Stimulated activated CD4-positive, alpha-beta T cell treated with anti-CD3 and anti-CD28 coated beads, Interleukin-1b, Interleukin-23, amount 100 ng/mL, for 48 hours (primary cell): ENCODE measurements around the gene PCBP4.

Experiments used
- DNase-seq: peaks from one replicate; pipeline ENCODE4 v3.0.0-alpha.2; 2020

The PCBP4 gene

GRCh38 chr3:51954713-51955112 is 12.5 kb downstream of the PCBP4 start:
- DNase-seq: no peak

DNA sequence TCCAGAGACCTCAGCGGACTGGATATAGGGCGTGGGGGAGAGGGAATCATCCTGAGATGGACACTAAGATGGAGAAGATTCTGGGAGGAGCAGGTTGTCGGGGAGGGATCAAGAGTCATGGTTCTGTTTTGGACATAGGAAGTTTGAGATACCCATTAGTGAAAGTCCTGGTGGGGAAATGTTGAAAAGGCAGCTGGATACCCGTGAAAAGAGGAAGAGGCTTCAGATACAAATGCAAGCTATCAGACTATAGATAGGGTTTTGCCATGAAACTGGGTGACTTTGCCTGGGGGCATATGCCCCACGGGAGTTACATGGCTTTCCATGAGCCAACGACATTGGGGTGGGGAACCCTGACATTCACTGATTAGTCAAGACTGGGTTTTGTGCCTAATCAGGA is 13.1 kb downstream of the PCBP4 start:
- DNase-seq: no peak

DNA sequence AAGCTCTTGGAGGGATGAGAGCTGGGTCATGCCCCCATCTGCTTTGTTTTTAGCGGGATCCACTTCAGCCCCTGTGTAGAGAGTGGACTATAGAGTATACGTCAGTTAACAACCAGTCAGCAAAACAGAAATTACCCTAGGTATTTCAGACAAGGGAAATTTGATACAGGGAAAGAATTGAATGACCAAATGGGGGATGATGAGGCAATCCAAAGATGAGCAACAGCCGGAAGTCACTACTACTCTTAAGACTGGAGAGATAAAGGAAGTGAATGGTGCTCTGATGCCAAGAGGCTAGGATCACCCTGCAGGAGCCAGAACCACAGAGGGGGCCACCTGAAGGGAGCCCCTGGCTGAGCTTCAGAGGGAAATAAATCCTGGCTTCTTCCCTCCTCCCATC is 13.8 kb downstream of the PCBP4 start:
- DNase-seq: no peak

DNA sequence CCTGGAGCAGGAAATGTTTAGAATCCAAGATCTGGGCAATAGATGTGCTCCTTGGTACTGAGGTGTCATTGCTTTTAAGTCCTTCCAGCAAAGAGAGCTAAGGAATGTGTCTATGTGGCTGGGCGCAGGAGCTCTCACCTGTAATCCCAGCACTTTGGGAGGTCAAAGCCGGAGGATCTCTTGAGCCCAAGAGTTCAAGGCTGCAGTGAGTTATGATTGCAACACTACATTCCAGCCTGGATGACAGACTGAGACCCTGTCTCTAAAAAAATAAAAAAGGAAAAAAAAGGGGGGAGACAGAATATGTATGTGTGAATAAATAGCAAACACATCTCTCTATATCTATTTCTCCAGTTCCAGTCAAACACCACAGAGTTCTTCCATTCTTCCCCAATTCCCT is 16.4 kb downstream of the PCBP4 start:
- no peak for DNase-seq

GRCh38 chr3:51949121-51949520 is 18.1 kb downstream of the PCBP4 start:
- DNase-seq: no peak

- DNase-seq: no peak
Observed at GRCh38 chr3:51948016-51948580, 19.2 kb downstream of the PCBP4 start.

- no peak for DNase-seq
Observed at GRCh38 chr3:51947215-51947900, 19.9 kb downstream of the PCBP4 start.

DNA sequence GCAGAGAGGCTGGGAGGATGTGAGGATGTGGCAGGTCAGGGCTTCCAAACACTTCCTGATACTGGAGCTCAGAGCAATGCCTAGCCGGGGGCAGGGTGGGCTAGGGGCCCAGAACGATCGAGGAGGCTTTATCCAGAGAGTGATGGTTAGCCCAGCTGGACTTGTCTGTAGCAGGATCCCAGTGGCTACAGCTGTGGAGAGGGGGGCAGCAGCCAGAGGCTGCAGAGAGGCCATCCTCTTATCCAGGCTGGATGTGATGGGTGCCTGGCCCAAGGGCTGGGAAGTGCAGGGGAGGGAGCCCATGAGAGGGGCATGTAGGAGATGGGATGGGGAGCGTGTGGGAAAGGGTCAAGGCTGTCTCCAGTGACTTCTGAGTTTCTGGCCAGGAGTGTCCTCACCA is 20.5 kb downstream of the PCBP4 start:
- no peak for DNase-seq

DNA sequence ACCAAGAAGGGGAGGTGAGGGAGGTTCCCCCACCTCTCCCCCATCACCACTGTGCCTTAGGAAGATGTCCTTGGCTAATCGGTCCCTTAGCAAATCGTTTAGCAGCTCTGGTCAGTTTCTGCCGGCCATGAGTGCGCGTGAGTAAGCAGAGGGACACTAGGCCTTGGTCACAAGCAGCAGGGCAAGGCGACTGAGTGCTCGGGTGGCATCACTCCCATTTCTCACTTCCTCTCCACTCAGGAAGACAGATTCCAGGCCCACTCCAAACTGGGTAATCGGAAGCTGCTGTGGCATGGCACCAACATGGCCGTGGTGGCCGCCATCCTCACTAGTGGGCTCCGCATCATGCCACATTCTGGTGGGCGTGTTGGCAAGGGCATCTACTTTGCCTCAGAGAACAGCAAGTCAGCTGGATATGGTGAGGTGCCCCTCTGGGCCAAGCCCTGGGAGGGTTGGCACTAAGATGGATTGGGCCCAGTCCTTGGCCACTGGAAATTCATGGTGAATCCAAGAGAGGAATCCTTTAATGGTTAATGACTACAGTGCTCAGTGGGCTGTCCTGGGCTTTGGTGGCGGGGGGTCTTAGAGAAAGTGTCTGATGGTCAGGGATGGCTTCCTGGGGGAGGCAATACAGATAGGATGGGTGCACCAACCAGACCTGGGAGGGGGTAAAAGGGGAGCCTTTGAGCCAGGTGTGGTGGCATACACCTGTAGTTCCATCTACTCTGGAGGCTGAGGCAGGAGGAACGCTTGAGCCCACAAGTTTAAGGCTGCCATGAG is 21.1 kb downstream of the PCBP4 start:
- no peak for DNase-seq

DNA sequence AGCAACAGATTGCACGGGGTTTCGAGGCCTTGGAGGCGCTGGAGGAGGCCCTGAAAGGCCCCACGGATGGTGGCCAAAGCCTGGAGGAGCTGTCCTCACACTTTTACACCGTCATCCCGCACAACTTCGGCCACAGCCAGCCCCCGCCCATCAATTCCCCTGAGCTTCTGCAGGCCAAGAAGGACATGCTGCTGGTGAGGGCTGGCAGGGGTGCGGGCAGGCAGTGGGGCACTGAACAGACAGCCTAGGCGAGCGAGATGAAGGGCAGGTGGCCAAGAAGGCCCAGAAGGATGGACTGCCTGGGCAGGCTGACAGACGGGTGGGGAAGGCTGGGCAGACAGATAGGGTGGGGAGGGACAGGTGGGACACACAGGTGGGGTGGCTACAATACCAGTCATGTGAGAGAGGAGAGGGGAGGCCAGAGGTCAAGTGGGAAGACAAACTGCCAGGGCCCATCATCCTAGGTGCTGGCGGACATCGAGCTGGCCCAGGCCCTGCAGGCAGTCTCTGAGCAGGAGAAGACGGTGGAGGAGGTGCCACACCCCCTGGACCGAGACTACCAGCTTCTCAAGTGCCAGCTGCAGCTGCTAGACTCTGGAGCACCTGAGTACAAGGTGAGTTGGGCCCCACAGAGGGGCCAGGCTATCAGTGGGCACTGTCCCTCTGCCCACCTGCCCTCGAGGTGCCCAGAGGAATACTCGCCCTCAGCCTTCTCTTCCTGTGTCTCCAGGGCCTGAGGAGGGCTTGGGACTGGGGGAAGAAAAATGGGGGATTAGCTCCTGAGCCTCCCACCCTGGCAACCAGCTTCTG is 22.0 kb downstream of the PCBP4 start:
- DNase-seq: no peak

DNA sequence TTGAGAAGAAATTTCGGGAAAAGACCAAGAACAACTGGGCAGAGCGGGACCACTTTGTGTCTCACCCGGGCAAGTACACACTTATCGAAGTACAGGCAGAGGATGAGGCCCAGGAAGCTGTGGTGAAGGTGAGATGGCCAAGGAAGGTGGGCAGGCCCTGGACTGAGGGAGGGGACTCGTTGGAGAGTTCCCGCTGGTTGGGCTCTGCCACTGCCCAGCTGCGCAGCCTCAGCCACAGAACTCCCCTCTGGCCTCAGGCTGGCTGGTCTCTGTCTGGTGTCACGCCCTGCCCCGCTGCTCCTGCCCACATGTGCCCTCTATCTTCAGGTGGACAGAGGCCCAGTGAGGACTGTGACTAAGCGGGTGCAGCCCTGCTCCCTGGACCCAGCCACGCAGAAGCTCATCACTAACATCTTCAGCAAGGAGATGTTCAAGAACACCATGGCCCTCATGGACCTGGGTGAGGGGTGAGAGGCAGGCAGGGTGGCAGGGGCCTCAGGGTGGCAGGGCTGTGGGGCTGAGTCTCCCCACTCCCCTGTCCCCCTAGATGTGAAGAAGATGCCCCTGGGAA is 22.7 kb downstream of the PCBP4 start:
- no peak for DNase-seq

DNA sequence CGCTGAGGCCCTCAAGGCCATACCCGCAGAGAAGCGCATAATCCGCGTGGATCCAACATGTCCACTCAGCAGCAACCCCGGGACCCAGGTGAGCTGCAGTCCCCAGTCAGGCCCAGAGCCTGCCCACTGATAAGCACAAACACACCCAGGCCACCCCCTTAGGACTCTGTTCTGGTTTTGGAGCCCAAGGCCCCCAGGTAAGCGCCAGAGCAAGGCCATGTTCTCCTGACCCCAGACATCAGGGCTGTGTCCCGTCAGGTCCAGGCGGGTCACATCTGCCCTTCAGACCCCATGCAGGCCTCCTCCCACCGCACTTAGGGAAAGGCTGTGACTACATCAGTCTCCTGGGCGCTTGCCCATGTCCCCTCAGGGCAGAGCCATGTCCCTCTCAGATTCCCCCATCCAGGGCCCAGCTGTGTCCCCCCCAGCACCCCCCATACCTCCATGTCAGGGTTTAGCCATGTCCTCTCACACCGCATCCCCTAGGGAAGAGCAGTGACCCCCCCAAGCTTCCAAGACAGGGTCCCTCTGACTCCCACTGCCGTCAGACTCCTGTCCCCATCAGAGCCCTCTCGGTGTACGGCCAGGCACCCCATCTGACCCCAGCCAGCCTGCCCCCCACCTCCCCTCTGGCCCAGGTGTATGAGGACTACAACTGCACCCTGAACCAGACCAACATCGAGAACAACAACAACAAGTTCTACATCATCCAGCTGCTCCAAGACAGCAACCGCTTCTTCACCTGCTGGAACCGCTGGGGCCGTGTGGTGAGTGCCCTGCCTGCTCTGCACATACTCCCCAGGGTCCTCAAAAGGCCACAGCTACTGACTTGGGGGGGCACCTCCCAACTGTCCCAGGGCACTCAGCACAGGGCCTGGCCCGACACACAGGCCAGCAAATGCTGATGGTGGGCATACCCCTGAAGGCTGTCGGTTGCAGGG is 23.5 kb downstream of the PCBP4 start:
- no peak for DNase-seq

DNA sequence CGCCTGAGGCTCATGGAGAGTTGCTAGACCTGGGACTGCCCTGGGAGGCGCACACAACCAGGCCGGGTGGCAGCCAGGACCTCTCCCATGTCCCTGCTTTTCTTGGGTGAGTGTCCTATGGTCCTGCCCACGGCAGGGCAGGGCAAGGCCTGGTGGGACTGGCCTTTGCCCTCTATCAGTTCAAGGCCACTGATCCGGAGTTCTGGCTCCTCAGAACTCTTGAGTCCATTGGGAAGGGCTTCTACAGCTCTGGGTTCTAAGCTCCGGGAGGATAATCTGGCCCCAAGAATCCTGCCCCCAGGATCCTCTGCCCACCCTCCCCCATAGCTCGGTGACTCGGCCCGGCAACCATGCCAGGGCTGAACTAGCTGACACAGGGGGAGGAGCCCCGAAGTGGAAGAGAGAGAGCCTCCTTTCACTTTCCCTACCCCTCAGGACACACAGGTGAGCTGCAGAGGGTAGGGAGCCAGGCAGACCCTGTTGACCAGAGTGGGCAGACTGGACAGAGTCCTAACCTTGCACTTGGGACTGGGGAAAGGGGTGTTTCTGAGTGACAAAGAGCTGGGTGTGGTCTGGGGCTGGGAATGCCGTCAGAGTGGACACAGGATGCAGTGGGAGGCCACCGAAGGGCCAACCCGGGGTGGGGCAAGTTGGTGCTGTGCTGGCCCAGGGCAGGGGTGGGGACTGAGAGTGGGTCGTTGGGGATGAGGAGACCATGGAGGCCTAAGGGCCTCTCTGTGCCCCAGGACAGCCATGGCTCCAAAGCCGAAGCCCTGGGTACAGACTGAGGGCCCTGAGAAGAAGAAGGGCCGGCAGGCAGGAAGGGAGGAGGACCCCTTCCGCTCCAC is 24.4 kb downstream of the PCBP4 start:
- peak; percentile 73 for DNase-seq

- peak; percentile 100 for DNase-seq
Observed at GRCh38 chr3:51941798-51942602, 25.3 kb downstream of the PCBP4 start, which contains the start of the genes PARP3 and RRP9. TSS of gene PARP3 (plus strand) at chr3:51942363. CDS start at chr3:51943356, 993 bp downstream. TSS of gene RRP9 (minus strand) at chr3:51941904. CDS start at chr3:51941867, 37 bp downstream.

DNA sequence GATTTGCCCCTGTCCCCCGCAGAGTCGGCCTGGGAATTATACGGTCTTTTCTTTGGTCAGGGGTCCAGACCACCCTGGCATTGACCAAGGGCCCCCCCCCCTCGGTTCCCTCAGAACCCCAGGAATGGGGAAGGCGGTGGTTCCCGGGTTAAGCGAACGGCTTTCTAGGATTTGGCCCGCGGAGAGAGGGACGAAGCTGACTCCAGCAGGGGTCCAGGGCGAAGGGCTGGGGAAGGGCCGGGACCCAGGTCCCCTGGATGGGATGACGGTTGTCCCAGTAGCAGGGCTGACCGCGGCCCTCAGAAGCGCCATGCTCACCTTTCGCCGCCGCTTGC is 25.8 kb downstream of the PCBP4 start:
- no peak for DNase-seq

GRCh38 chr3:51940648-51941462 is 26.4 kb downstream of the PCBP4 start:
- DNase-seq: no peak

DNA sequence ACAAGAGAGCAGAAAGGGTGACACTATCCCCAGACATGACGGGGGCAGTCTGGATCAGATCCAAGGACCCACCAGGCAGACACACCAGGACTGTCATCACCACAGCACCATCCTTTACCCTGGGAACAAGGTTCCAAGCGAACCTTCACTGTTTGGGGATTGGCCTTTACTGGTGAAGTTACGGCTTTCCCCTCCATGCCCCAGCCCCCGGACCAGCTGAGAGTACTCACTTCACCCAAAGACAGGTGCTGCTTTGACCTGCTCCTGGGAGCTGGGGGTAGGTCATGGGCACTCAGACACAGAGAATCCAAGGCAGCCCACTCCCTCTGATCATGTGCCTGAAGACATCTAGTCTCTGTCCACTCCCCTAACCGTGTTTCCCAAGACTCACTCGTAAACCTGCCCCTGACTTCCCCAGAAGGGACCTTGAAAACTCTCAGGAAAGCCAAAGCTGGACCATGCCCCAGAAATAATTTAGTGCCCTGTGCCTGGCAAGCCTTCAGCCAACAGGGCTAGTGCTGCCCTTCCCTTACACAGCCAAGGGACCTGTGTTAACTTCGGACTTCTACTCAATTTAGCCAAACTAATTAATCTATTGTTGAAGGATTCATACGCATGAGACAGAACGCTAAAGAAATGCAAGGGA is 28.4 kb downstream of the PCBP4 start:
- no peak for DNase-seq
